GM18505 (cell line): ENCODE results near the gene FOXC1.

Experiments
- ATAC-seq: cut with Tn5 transposase; IDR thresholded peaks from one replicate; pipeline ENCODE4 v1.9.1; 2021; ENCODE audit not compliant: unreplicated experiment
- POLR2A ChIP-seq: IDR thresholded peaks from 4 replicates; pipeline ENCODE4 v1.6.1; 2011; ENCODE audit warnings: borderline replicate concordance; ENCODE audit not compliant: insufficient read depth, insufficient read length; ENCODE audit errors: extremely low read depth

FOXC1 gene

GRCh38 chr6:1608222-1609040 is 1.3 kb upstream of the FOXC1 start:
- no peak for ATAC-seq
- no peak for TF ChIP-seq POLR2A

DNA sequence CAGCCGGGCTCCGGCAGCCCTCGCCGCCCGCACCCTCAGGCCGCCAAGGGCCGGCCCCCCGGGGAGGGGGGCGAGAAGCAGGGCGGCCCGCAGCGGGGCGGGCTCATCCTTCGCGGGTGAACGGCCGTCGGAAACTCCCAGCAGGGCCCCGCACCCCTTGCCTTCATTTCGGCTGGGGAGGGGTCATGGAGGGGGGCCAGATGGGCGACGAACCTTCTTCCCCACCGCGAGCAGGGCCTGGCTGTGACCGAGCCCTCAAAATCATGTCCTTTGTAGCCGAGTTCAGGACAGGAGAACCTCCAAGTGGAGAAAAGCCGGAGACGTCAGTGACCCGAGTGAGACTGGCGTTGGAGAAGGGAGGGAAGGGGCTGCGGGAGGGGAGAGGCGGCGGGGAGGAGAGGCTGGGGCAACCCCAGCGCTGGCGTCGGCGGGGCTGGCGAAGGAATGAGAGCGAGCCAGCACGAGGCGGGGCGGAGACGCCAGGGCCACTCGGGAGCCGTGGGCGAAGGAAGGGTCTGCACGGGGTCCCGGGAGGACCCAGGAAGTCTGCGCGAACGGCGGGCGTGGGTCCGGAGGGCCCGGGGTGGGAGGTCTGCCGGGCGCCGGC is 571 bp upstream of the FOXC1 start:
- ATAC-seq = no peak
- TF ChIP-seq POLR2A = no peak

- TF ChIP-seq POLR2A = no peak
- ATAC-seq = peak; percentile 9
Measured at GRCh38 chr6:1610497-1611321, 994 bp downstream of the FOXC1 start.

DNA sequence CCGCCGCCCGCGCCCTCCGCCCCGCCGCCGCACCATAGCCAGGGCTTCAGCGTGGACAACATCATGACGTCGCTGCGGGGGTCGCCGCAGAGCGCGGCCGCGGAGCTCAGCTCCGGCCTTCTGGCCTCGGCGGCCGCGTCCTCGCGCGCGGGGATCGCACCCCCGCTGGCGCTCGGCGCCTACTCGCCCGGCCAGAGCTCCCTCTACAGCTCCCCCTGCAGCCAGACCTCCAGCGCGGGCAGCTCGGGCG is 1.5 kb downstream of the FOXC1 start:
- no peak for ATAC-seq
- TF ChIP-seq POLR2A = no peak

- ATAC-seq = no peak
- TF ChIP-seq POLR2A = no peak
Measured at GRCh38 chr6:1611572-1612298, 2.0 kb downstream of the FOXC1 start.

GRCh38 chr6:1612299-1612973 is 2.7 kb downstream of the FOXC1 start:
- no peak for TF ChIP-seq POLR2A
- no peak for ATAC-seq

- no peak for ATAC-seq
- no peak for TF ChIP-seq POLR2A
Measured at GRCh38 chr6:1612974-1613306, 3.2 kb downstream of the FOXC1 start.

- TF ChIP-seq POLR2A = no peak
- no peak for ATAC-seq
Measured at GRCh38 chr6:1613346-1613687, 3.6 kb downstream of the FOXC1 start.

- no peak for TF ChIP-seq POLR2A
- ATAC-seq = no peak
Measured at GRCh38 chr6:1613688-1614447, 4.2 kb downstream of the FOXC1 start.

GRCh38 chr6:1614448-1615150 is 4.9 kb downstream of the FOXC1 start:
- ATAC-seq = no peak
- TF ChIP-seq POLR2A = no peak

DNA sequence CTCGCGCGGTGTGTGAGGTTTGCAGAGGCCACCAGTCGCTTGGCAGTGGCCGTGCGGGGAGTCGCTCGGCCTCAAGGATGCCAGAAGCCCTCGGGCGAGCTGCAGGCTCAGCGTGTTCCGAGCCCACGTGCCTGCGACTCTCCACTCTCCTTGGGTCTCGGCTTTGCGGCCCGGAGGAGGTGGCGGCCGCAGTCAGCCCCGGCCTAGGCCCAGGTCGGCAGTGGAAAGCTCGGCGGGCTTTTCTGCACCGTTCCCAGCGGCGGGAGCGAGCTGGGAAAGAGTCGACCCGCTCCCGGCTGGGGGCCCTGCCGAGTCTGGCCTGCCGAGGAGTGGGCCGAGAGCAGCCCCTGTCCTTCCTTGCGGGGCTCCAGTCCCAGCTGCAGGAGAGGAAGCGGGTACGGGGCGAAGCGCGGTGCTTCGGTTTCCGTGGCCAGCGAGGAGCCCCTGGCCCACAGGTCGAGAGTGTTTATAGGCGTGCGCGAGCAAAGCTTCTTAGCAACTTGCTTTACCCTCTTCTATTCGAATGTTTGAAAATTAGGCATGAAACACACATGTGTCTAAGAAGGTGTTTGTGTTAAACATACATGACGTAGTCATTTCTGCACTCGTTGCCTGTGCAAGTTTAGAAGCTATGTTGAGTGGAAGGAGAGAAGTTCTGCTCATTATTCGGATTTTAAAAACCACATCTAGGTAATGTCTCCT is 5.6 kb downstream of the FOXC1 start:
- no peak for ATAC-seq
- TF ChIP-seq POLR2A = no peak

- ATAC-seq = no peak
- TF ChIP-seq POLR2A = no peak
Measured at GRCh38 chr6:1615853-1616420, 6.2 kb downstream of the FOXC1 start.
